ENCODE data around the gene SPINK4.

SPINK4 gene

GRCh38 chr9:33246269-33246860 is 6.4 kb downstream of the SPINK4 start:
- H3K36me3 ChIP-seq (ENCODE audit: insufficient read depth, low read length): no peaks in the 10 kb centered on the region
- no peak overlapping the region for H3K9ac ChIP-seq (ENCODE audit: low read depth, low read length)
- 92% methylated on average over 9 of the region's 9 CpGs for WGBS
- no peaks in the 10 kb centered on the region for H3K27me3 ChIP-seq (ENCODE audit: insufficient read depth, low read length)
- H3K4me1 ChIP-seq (ENCODE audit: insufficient read depth, low read length): no peaks in the 10 kb centered on the region
- H3K27ac ChIP-seq (ENCODE audit: low read depth, low read length): no peak overlapping the region
- no peaks in the 10 kb centered on the region for H3K9me3 ChIP-seq (ENCODE audit: insufficient read depth, low read depth, low read length)
- no peak overlapping the region for H3K4me3 ChIP-seq (ENCODE audit: low read length)

- WGBS: 85% methylated on average over 3 of the region's 3 CpGs
- Histone ChIP-seq H3K27me3 (ENCODE audit: insufficient read depth, low read length) (no peaks in the 10 kb centered on the region), H3K4me1 (ENCODE audit: insufficient read depth, low read length) (no peaks in the 10 kb centered on the region), H3K36me3 (ENCODE audit: insufficient read depth, low read length) (peaks cover 16% of the 10 kb centered on the region), H3K9me3 (ENCODE audit: insufficient read depth, low read depth, low read length) (no peaks in the 10 kb centered on the region), H3K9ac (ENCODE audit: low read depth, low read length) (no peak overlapping the region), H3K27ac (ENCODE audit: low read depth, low read length) (no peak overlapping the region), H3K4me3 (ENCODE audit: low read length) (no peak overlapping the region)
Measured at GRCh38 chr9:33248606-33249005, 8.6 kb downstream of the SPINK4 start.

- H3K9me3 ChIP-seq (ENCODE audit: insufficient read depth, low read depth, low read length): no peaks in the 10 kb centered on the region
- no peaks in the 10 kb centered on the region for H3K4me1 ChIP-seq (ENCODE audit: insufficient read depth, low read length)
- H3K27me3 ChIP-seq (ENCODE audit: insufficient read depth, low read length): no peaks in the 10 kb centered on the region
- H3K36me3 ChIP-seq (ENCODE audit: insufficient read depth, low read length): peaks cover 21% of the 10 kb centered on the region
- WGBS: 90% methylated on average over 6 of the region's 6 CpGs
- no peak overlapping the region for H3K4me3 ChIP-seq (ENCODE audit: low read length)
- H3K9ac ChIP-seq (ENCODE audit: low read depth, low read length): no peak overlapping the region
- H3K27ac ChIP-seq (ENCODE audit: low read depth, low read length): no peak overlapping the region
Measured at GRCh38 chr9:33249087-33249658, 9.2 kb downstream of the SPINK4 start.

GRCh38 chr9:33249983-33250382 is 10.0 kb downstream of the SPINK4 start:
- Histone ChIP-seq H3K27ac (ENCODE audit: low read depth, low read length) (no peak overlapping the region), H3K4me1 (ENCODE audit: insufficient read depth, low read length) (no peaks in the 10 kb centered on the region), H3K9me3 (ENCODE audit: insufficient read depth, low read depth, low read length) (no peaks in the 10 kb centered on the region), H3K36me3 (ENCODE audit: insufficient read depth, low read length) (peaks cover 29% of the 10 kb centered on the region), H3K27me3 (ENCODE audit: insufficient read depth, low read length) (no peaks in the 10 kb centered on the region), H3K4me3 (ENCODE audit: low read length) (no peak overlapping the region), H3K9ac (ENCODE audit: low read depth, low read length) (no peak overlapping the region)
- WGBS: 93% methylated on average over 2 of the region's 2 CpGs

- Histone ChIP-seq H3K9me3 (ENCODE audit: insufficient read depth, low read depth, low read length) (no peaks in the 10 kb centered on the region), H3K36me3 (ENCODE audit: insufficient read depth, low read length) (peaks cover 35% of the 10 kb centered on the region), H3K27me3 (ENCODE audit: insufficient read depth, low read length) (no peaks in the 10 kb centered on the region), H3K9ac (ENCODE audit: low read depth, low read length) (no peak overlapping the region), H3K4me3 (ENCODE audit: low read length) (no peak overlapping the region), H3K27ac (ENCODE audit: low read depth, low read length) (no peak overlapping the region), H3K4me1 (ENCODE audit: insufficient read depth, low read length) (no peaks in the 10 kb centered on the region)
- 89% methylated on average over 1 of the region's 1 CpG for WGBS
Measured at GRCh38 chr9:33250458-33250995, 10.6 kb downstream of the SPINK4 start.

- H3K4me3 ChIP-seq (ENCODE audit: low read length): no peak overlapping the region
- H3K9ac ChIP-seq (ENCODE audit: low read depth, low read length): no peak overlapping the region
- no peaks in the 10 kb centered on the region for H3K9me3 ChIP-seq (ENCODE audit: insufficient read depth, low read depth, low read length)
- no peaks in the 10 kb centered on the region for H3K27me3 ChIP-seq (ENCODE audit: insufficient read depth, low read length)
- H3K27ac ChIP-seq (ENCODE audit: low read depth, low read length): no peak overlapping the region
- 98% methylated on average over 4 of the region's 4 CpGs for WGBS
- H3K4me1 ChIP-seq (ENCODE audit: insufficient read depth, low read length): no peaks in the 10 kb centered on the region
- peaks cover 71% of the 10 kb centered on the region for H3K36me3 ChIP-seq (ENCODE audit: insufficient read depth, low read length)
Measured at GRCh38 chr9:33254211-33254610, 14.2 kb downstream of the SPINK4 start.

- Histone ChIP-seq H3K4me3 (ENCODE audit: low read length) (no peak overlapping the region), H3K9ac (ENCODE audit: low read depth, low read length) (no peak overlapping the region), H3K27me3 (ENCODE audit: insufficient read depth, low read length) (no peaks in the 10 kb centered on the region), H3K27ac (ENCODE audit: low read depth, low read length) (no peak overlapping the region), H3K36me3 (ENCODE audit: insufficient read depth, low read length) (peaks cover 79% of the 10 kb centered on the region), H3K4me1 (ENCODE audit: insufficient read depth, low read length) (no peaks in the 10 kb centered on the region), H3K9me3 (ENCODE audit: insufficient read depth, low read depth, low read length) (no peaks in the 10 kb centered on the region)
- WGBS: 95% methylated on average over 8 of the region's 8 CpGs
Measured at GRCh38 chr9:33255014-33255413, 15.0 kb downstream of the SPINK4 start.

GRCh38 chr9:33255471-33255870 is 15.5 kb downstream of the SPINK4 start:
- H3K9me3 ChIP-seq (ENCODE audit: insufficient read depth, low read depth, low read length): no peaks in the 10 kb centered on the region

GRCh38 chr9:33256236-33256635 is 16.3 kb downstream of the SPINK4 start:
- no peak overlapping the region for H3K4me3 ChIP-seq (ENCODE audit: low read length)
- H3K4me1 ChIP-seq (ENCODE audit: insufficient read depth, low read length): no peaks in the 10 kb centered on the region
- 95% methylated on average over 2 of the region's 2 CpGs for WGBS
- H3K27me3 ChIP-seq (ENCODE audit: insufficient read depth, low read length): no peaks in the 10 kb centered on the region
- H3K27ac ChIP-seq (ENCODE audit: low read depth, low read length): no peak overlapping the region
- no peak overlapping the region for H3K9ac ChIP-seq (ENCODE audit: low read depth, low read length)
- H3K9me3 ChIP-seq (ENCODE audit: insufficient read depth, low read depth, low read length): no peaks in the 10 kb centered on the region
- H3K36me3 ChIP-seq (ENCODE audit: insufficient read depth, low read length): peaks cover 92% of the 10 kb centered on the region

More at GRCh38 chr9:33255471-33255870, 15.5 kb downstream of the SPINK4 start:
- Histone ChIP-seq H3K9ac (ENCODE audit: low read depth, low read length) (no peak overlapping the region), H3K36me3 (ENCODE audit: insufficient read depth, low read length) (peaks cover 84% of the 10 kb centered on the region), H3K4me1 (ENCODE audit: insufficient read depth, low read length) (no peaks in the 10 kb centered on the region), H3K27ac (ENCODE audit: low read depth, low read length) (no peak overlapping the region), H3K4me3 (ENCODE audit: low read length) (no peak overlapping the region), H3K27me3 (ENCODE audit: insufficient read depth, low read length) (no peaks in the 10 kb centered on the region)
- WGBS: 94% methylated on average over 4 of the region's 4 CpGs

GRCh38 chr9:33257276-33257675 is 17.3 kb downstream of the SPINK4 start:
- Histone ChIP-seq H3K4me1 (ENCODE audit: insufficient read depth, low read length) (no peaks in the 10 kb centered on the region), H3K27ac (ENCODE audit: low read depth, low read length) (no peak overlapping the region), H3K27me3 (ENCODE audit: insufficient read depth, low read length) (no peaks in the 10 kb centered on the region), H3K36me3 (ENCODE audit: insufficient read depth, low read length) (peaks cover 99% of the 10 kb centered on the region), H3K4me3 (ENCODE audit: low read length) (no peak overlapping the region), H3K9me3 (ENCODE audit: insufficient read depth, low read depth, low read length) (no peaks in the 10 kb centered on the region), H3K9ac (ENCODE audit: low read depth, low read length) (no peak overlapping the region)
- WGBS: 96% methylated on average over 4 of the region's 4 CpGs

- no peak overlapping the region for H3K9ac ChIP-seq (ENCODE audit: low read depth, low read length)
- WGBS: no CpG with 5 or more reads among the region's 1 CpG
- no peak overlapping the region for H3K4me3 ChIP-seq (ENCODE audit: low read length)
- H3K27me3 ChIP-seq (ENCODE audit: insufficient read depth, low read length): no peaks in the 10 kb centered on the region
- no peak overlapping the region for H3K27ac ChIP-seq (ENCODE audit: low read depth, low read length)
- no peaks in the 10 kb centered on the region for H3K9me3 ChIP-seq (ENCODE audit: insufficient read depth, low read depth, low read length)
- peaks cover 5% of the 10 kb centered on the region for H3K4me1 ChIP-seq (ENCODE audit: insufficient read depth, low read length)
- H3K36me3 ChIP-seq (ENCODE audit: insufficient read depth, low read length): peaks cover 69% of the 10 kb centered on the region
Measured at GRCh38 chr9:33260372-33260771, 20.4 kb downstream of the SPINK4 start.

Measured in HUES64 (cell line).